Measurements from ENCODE around the gene MAP6.

Gene MAP6

DNA sequence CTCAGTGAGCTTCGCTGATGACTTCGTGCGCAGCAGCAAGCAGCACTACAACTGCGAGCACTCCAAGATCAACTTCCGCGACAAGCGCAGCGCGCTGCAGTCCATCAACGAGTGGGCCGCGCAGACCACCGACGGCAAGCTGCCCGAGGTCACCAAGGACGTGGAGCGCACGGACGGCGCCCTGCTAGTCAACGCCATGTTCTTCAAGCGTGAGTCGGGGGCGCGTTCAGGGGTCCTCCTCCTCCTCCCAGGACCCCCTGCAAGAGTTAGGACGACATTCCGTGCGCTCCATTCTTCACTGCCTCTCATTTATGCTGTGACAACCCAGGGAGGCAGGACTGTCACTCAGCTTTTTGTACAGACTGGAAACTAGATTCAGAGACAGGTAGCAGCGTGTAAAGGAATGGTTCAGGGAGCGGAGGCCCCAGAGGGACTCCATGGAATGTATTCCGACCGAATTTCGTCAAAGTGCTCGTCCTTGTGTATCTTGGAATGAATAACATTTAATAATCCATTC, 102.0 kb downstream of the MAP6 start:
- Histone ChIP-seq H3K36me3 (ENCODE audit: control insufficient read depth in 4 of 4, insufficient read depth in 4 of 4, low read length in 3 of 4) (peaks cover 12 to 46% (median 28%) of the 10 kb centered on the region in 4 experiments), H3K4me3 (ENCODE audit: control insufficient read depth in 1 of 7, extremely low read depth in 1 of 7, insufficient read depth in 4 of 7, low read depth in 2 of 7, low read length in 6 of 7) (no peak overlapping the region), H3K27me3 (replicated peaks in 2 of 5; ENCODE audit: control insufficient read depth in 4 of 5, insufficient read depth in 5 of 5, low read length in 4 of 5) (no peaks in the 10 kb centered on the region), H3K27ac (ENCODE audit: insufficient read depth in 1 of 2, low read depth in 1 of 2, low read length in 2 of 2, poor library complexity in 1 of 2, severe bottlenecking in 2 of 2) (no peak overlapping the region), H3K9me3 (ENCODE audit: control extremely low read depth in 1 of 5, control insufficient read depth in 4 of 5, insufficient read depth in 2 of 5, low read depth in 1 of 5, low read length in 4 of 5) (no peaks in the 10 kb centered on the region), H3K4me1 (ENCODE audit: control extremely low read depth in 1 of 4, control insufficient read depth in 4 of 4, insufficient read depth in 4 of 4, low read length in 3 of 4) (peaks cover 0 to 35% (median 22%) of the 10 kb centered on the region in 4 experiments)
- 96% methylated on average over 23 of the region's 34 CpGs for WGBS (ENCODE audit: insufficient coverage)
- CTCF ChIA-PET: interaction anchor here (0.7 to 3.0 kb wide), 3 partner anchors 10 to 18 kb away, joined by 3 to 13 read pairs (median 8); no protein-coding TSS in a partner anchor
- POLR2A ChIA-PET: no interaction called here
- DNase-seq: no peak

DNA sequence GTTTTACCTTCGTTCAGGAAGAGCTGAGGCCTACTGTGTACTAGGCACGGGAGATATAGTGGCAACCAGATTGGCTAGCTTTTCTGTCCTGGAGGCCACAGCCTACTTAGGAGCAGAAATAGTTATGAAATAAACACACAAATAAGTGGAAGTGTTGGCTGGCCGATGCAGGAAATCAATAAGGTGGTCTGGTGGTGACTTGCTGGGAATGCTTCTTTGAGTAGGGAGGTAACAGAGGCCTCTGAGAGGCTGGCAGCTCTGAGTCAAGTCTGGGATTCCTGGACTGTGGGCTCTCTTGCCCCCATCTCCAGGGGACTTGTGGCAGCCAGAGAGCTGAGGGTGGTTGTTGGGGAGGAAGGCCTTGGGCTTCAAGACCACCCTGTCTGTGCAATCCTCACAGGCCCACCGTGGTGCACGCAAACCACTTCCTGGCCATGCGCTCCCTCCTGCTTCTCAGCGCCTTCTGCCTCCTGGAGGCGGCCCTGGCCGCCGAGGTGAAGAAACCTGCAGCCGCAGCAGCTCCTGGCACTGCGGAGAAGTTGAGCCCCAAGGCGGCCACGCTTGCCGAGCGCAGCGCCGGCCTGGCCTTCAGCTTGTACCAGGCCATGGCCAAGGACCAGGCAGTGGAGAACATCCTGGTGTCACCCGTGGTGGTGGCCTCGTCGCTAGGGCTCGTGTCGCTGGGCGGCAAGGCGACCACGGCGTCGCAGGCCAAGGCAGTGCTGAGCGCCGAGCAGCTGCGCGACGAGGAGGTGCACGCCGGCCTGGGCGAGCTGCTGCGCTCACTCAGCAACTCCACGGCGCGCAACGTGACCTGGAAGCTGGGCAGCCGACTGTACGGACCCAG, 102.7 kb downstream of the MAP6 start:
- no peaks in the 10 kb centered on the region for H3K9me3 ChIP-seq (ENCODE audit: control extremely low read depth in 1 of 5, control insufficient read depth in 4 of 5, insufficient read depth in 2 of 5, low read depth in 1 of 5, low read length in 4 of 5)
- no peak overlapping the region for H3K4me3 ChIP-seq (ENCODE audit: control insufficient read depth in 1 of 7, extremely low read depth in 1 of 7, insufficient read depth in 4 of 7, low read depth in 2 of 7, low read length in 6 of 7)
- DNase-seq: no peak
- H3K27me3 ChIP-seq (replicated peaks in 2 of 5; ENCODE audit: control insufficient read depth in 4 of 5, insufficient read depth in 5 of 5, low read length in 4 of 5): no peaks in the 10 kb centered on the region
- H3K36me3 ChIP-seq (ENCODE audit: control insufficient read depth in 4 of 4, insufficient read depth in 4 of 4, low read length in 3 of 4): peaks cover 12 to 39% (median 24%) of the 10 kb centered on the region in 4 experiments
- ChIA-PET POLR2A (no interaction called here), CTCF (interaction anchor here (1.1 to 3.0 kb wide), 4 partner anchors 11 to 20 kb away, joined by 3 to 13 read pairs (median 10); no protein-coding TSS in a partner anchor)
- WGBS (ENCODE audit: insufficient coverage): 91% methylated on average over 43 of the region's 43 CpGs
- peaks cover 0 to 41% (median 27%) of the 10 kb centered on the region in 4 experiments for H3K4me1 ChIP-seq (ENCODE audit: control extremely low read depth in 1 of 4, control insufficient read depth in 4 of 4, insufficient read depth in 4 of 4, low read length in 3 of 4)
- H3K27ac ChIP-seq (ENCODE audit: insufficient read depth in 1 of 2, low read depth in 1 of 2, low read length in 2 of 2, poor library complexity in 1 of 2, severe bottlenecking in 2 of 2): no peak overlapping the region

DNA sequence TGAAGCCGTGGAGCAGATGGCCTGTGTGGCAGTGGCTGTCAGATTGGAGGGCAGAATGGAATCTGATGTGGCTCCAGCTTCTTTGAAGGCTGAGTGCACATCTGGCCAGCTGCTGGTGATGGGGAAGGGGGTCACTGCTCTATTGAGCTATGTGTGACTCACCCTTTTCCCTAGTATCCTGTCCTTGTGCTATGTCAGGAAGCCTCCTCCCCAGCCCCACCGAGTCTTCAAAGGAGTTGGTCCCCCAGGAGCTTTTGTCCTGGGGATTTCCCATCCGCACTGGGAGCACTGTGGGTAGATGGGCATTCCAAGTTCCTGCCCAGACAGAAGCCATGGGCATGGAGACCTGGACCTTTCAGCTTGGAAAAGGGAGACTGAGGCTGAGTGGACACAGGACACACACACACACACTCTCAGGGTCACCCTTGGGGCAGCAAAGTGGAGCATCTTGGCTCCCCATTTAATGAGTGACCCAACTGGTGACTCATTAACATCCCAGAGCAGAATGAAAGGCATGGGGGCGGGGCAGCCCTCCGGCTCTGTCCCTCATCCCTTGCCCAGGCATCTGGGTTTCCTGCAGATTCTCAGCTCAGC, 103.5 kb downstream of the MAP6 start:
- no peak overlapping the region for H3K4me3 ChIP-seq (ENCODE audit: control insufficient read depth in 1 of 7, extremely low read depth in 1 of 7, insufficient read depth in 4 of 7, low read depth in 2 of 7, low read length in 6 of 7)
- peaks cover 9 to 30% (median 20%) of the 10 kb centered on the region in 4 experiments for H3K36me3 ChIP-seq (ENCODE audit: control insufficient read depth in 4 of 4, insufficient read depth in 4 of 4, low read length in 3 of 4)
- no peaks in the 10 kb centered on the region for H3K27me3 ChIP-seq (replicated peaks in 2 of 5; ENCODE audit: control insufficient read depth in 4 of 5, insufficient read depth in 5 of 5, low read length in 4 of 5)
- DNase-seq: no peak
- CTCF ChIA-PET: interaction anchor here (1.1 to 3.0 kb wide), 3 partner anchors 9 to 21 kb away, joined by 3 to 13 read pairs (median 8); no protein-coding TSS in a partner anchor
- H3K27ac ChIP-seq (ENCODE audit: insufficient read depth in 1 of 2, low read depth in 1 of 2, low read length in 2 of 2, poor library complexity in 1 of 2, severe bottlenecking in 2 of 2): no peak overlapping the region
- H3K9me3 ChIP-seq (ENCODE audit: control extremely low read depth in 1 of 5, control insufficient read depth in 4 of 5, insufficient read depth in 2 of 5, low read depth in 1 of 5, low read length in 4 of 5): no peaks in the 10 kb centered on the region
- peaks cover 0 to 41% (median 27%) of the 10 kb centered on the region in 4 experiments for H3K4me1 ChIP-seq (ENCODE audit: control extremely low read depth in 1 of 4, control insufficient read depth in 4 of 4, insufficient read depth in 4 of 4, low read length in 3 of 4)
- WGBS (ENCODE audit: insufficient coverage): 93% methylated on average over 3 of the region's 5 CpGs
- POLR2A ChIA-PET: no interaction called here

DNA sequence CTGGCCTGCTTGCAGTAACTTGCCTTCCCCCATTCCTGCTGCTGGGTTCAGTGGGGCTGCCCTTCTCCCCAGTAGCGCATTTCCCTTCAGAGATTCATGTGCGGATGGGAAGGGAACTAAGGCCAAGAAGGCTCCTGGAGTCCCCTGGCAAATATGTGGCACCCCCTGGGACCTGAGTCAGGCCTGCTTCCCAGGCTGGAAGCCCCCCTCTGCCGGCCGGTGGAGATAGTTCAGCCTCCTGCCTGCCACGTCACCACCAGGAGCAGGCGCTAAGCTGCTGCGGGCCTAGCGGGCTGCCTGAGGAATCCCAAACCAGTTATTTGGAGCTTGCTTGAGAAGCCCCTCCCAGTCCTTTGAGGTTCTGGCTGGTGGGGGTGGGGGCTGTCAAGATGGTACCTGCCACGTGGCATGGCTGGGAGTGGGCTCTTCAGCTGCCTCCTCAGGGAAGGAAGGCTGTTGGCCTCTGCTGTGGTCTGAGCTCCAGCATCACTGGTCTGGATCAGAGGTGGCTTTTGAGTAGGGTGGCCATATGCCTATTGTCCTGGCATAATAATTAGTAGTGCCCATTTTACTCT, 104.8 kb downstream of the MAP6 start:
- H3K36me3 ChIP-seq (ENCODE audit: control insufficient read depth in 4 of 4, insufficient read depth in 4 of 4, low read length in 3 of 4): peaks cover 6 to 20% (median 13%) of the 10 kb centered on the region in 4 experiments
- peak overlapping the region in 1 of 2 experiments; percentile 75 for H3K27ac ChIP-seq (ENCODE audit: insufficient read depth in 1 of 2, low read depth in 1 of 2, low read length in 2 of 2, poor library complexity in 1 of 2, severe bottlenecking in 2 of 2)
- H3K4me1 ChIP-seq (ENCODE audit: control extremely low read depth in 1 of 4, control insufficient read depth in 4 of 4, insufficient read depth in 4 of 4, low read length in 3 of 4): peaks cover 0 to 46% (median 27%) of the 10 kb centered on the region in 4 experiments
- ChIA-PET POLR2A (no interaction called here), CTCF (interaction anchor here (0.8 to 3.0 kb wide), 5 partner anchors 10 to 20 kb away, joined by 3 to 13 read pairs (median 4); no protein-coding TSS in a partner anchor)
- H3K4me3 ChIP-seq (ENCODE audit: control insufficient read depth in 1 of 7, extremely low read depth in 1 of 7, insufficient read depth in 4 of 7, low read depth in 2 of 7, low read length in 6 of 7): no peak overlapping the region
- H3K9me3 ChIP-seq (ENCODE audit: control extremely low read depth in 1 of 5, control insufficient read depth in 4 of 5, insufficient read depth in 2 of 5, low read depth in 1 of 5, low read length in 4 of 5): no peaks in the 10 kb centered on the region
- 89% methylated on average over 5 of the region's 9 CpGs for WGBS (ENCODE audit: insufficient coverage)
- no peaks in the 10 kb centered on the region for H3K27me3 ChIP-seq (replicated peaks in 2 of 5; ENCODE audit: control insufficient read depth in 4 of 5, insufficient read depth in 5 of 5, low read length in 4 of 5)
- DNase-seq: peak in 2 of 3 donors; percentile 23 to 42

DNA sequence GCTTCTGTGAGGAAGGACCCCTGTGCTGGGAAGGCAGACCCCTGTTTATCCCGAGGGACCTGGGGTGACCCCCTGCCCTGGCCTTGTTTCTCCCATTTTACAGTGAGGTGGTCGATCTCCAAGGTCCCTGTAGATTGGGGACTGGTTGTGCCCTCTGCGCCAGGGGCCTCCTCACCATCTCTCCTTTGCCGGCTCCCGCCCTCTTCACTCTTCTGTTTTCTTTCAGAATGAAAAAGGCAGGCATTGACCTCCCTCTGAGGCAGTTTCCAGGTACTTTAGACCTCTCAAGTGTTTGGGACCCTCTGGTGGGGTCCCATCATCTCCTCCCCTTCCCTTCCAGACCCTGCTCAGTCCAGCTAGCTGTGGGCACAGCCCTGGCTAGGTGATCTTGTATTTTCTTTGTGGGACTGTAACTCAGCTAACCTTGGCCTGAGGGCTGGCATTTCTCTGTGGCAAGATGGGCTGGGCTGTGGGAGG, 105.3 kb downstream of the MAP6 start:
- no peaks in the 10 kb centered on the region for H3K9me3 ChIP-seq (ENCODE audit: control extremely low read depth in 1 of 5, control insufficient read depth in 4 of 5, insufficient read depth in 2 of 5, low read depth in 1 of 5, low read length in 4 of 5)
- 0% methylated on average over 1 of the region's 5 CpGs for WGBS (ENCODE audit: insufficient coverage)
- peak overlapping the region in 1 of 2 experiments; percentile 75 for H3K27ac ChIP-seq (ENCODE audit: insufficient read depth in 1 of 2, low read depth in 1 of 2, low read length in 2 of 2, poor library complexity in 1 of 2, severe bottlenecking in 2 of 2)
- H3K27me3 ChIP-seq (replicated peaks in 2 of 5; ENCODE audit: control insufficient read depth in 4 of 5, insufficient read depth in 5 of 5, low read length in 4 of 5): no peaks in the 10 kb centered on the region
- CTCF ChIA-PET: interaction anchor here (0.9 to 3.0 kb wide), 5 partner anchors 10 to 21 kb away, joined by 3 to 13 read pairs (median 8); no protein-coding TSS in a partner anchor
- no peak for DNase-seq
- peaks cover 2 to 15% (median 9%) of the 10 kb centered on the region in 4 experiments for H3K36me3 ChIP-seq (ENCODE audit: control insufficient read depth in 4 of 4, insufficient read depth in 4 of 4, low read length in 3 of 4)
- H3K4me3 ChIP-seq (ENCODE audit: control insufficient read depth in 1 of 7, extremely low read depth in 1 of 7, insufficient read depth in 4 of 7, low read depth in 2 of 7, low read length in 6 of 7): peak overlapping the region in 2 of 7 experiments; percentile 80 to 87
- POLR2A ChIA-PET: no interaction called here
- H3K4me1 ChIP-seq (ENCODE audit: control extremely low read depth in 1 of 4, control insufficient read depth in 4 of 4, insufficient read depth in 4 of 4, low read length in 3 of 4): peaks cover 0 to 49% (median 27%) of the 10 kb centered on the region in 4 experiments

DNA sequence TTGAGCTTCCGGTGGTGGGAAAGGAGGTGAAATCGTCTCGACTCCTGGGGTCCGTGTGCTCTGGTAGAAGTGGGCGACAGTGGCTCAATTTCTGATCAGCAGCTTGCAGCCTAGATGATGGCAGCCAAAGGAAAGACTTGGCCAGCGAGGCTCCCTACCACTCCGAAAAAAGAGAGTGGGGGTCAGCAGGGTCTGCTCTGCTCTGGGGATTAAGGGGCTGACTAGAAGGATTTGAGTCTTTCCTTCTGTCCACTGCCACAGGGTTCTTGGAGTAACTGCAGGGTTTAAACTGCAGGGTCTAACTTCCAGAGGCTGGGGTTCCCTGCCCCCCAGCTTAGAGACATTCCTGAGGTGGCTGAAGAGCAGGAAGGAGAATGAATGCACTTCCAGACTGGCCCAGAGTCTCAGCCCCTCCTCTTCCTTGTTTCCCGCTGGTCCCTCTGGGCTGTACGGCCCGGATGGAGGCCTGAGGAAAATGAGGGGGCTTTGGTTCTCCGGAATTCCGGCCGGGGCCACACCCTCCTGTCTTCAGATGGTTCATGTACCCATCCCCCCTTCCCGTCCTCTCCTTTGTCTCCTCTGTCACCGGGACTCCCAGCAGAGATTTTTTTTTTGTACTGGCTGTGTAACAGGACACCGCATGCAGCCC, 105.9 kb downstream of the MAP6 start:
- Histone ChIP-seq H3K27me3 (replicated peaks in 2 of 5; ENCODE audit: control insufficient read depth in 4 of 5, insufficient read depth in 5 of 5, low read length in 4 of 5) (no peaks in the 10 kb centered on the region), H3K9me3 (ENCODE audit: control extremely low read depth in 1 of 5, control insufficient read depth in 4 of 5, insufficient read depth in 2 of 5, low read depth in 1 of 5, low read length in 4 of 5) (no peaks in the 10 kb centered on the region), H3K36me3 (ENCODE audit: control insufficient read depth in 4 of 4, insufficient read depth in 4 of 4, low read length in 3 of 4) (peaks cover 0 to 11% (median 6%) of the 10 kb centered on the region in 4 experiments), H3K27ac (ENCODE audit: insufficient read depth in 1 of 2, low read depth in 1 of 2, low read length in 2 of 2, poor library complexity in 1 of 2, severe bottlenecking in 2 of 2) (peak overlapping the region in 1 of 2 experiments; percentile 75), H3K4me1 (ENCODE audit: control extremely low read depth in 1 of 4, control insufficient read depth in 4 of 4, insufficient read depth in 4 of 4, low read length in 3 of 4) (peaks cover 0 to 49% (median 27%) of the 10 kb centered on the region in 4 experiments), H3K4me3 (ENCODE audit: control insufficient read depth in 1 of 7, extremely low read depth in 1 of 7, insufficient read depth in 4 of 7, low read depth in 2 of 7, low read length in 6 of 7) (peak overlapping the region; percentile 80 to 89 (median 85))
- WGBS (ENCODE audit: insufficient coverage): 11% methylated on average over 13 of the region's 16 CpGs
- ChIA-PET CTCF (interaction anchor here (0.9 to 2.5 kb wide), 4 partner anchors 9 to 134 kb away, joined by 3 to 11 read pairs (median 5); no protein-coding TSS in a partner anchor), POLR2A (no interaction called here)
- no peak for DNase-seq

All from common myeloid progenitor, CD34-positive (primary cell).